ENCODE measurements around the gene KLHL29. TPM values are rescaled to one million over a fixed set of nuclear protein-coding genes. Genes with fewer than 3 reads are reported as not detected.

KLHL29 gene
- total and polyA plus RNA-seq, 10 donors = 1.5 to 30.5 (median 9.4) TPM

- DNase-seq = no peak
These were observed 122.5 kb downstream of the KLHL29 start for GRCh38 chr2:23507267-23508065.

GRCh38 chr2:23508066-23508390 lies 123.0 kb downstream of the KLHL29 start:
- intact Hi-C loops (cut with DNase I; ENCODE audit: low total_unique reads) = no loop called here
- Histone ChIP-seq H3K27me3 (replicated peaks in 1 of 7) (peaks cover 0 to 18% (median 0%) of the 10 kb centered on the region in 7 donors), H3K36me3 (no peaks in the 10 kb centered on the region), H3K4me1 (peaks cover 0 to 38% (median 15%) of the 10 kb centered on the region in 6 donors), H3K4me3 (no peak overlapping the region), H3K9me3 (no peaks in the 10 kb centered on the region), H3K27ac (no peak overlapping the region)
- 0 to 35% (median 29%) methylated on average over 2 to 3 of the region's 3 CpGs for WGBS, 5 donors
- TF ChIP-seq POLR2A (IDR thresholded peaks at IDR 0.05) (no peak), POLR2AphosphoS5 (IDR thresholded peaks at IDR 0.05) (no peak)
- TF ChIP-seq, protein P1, sequence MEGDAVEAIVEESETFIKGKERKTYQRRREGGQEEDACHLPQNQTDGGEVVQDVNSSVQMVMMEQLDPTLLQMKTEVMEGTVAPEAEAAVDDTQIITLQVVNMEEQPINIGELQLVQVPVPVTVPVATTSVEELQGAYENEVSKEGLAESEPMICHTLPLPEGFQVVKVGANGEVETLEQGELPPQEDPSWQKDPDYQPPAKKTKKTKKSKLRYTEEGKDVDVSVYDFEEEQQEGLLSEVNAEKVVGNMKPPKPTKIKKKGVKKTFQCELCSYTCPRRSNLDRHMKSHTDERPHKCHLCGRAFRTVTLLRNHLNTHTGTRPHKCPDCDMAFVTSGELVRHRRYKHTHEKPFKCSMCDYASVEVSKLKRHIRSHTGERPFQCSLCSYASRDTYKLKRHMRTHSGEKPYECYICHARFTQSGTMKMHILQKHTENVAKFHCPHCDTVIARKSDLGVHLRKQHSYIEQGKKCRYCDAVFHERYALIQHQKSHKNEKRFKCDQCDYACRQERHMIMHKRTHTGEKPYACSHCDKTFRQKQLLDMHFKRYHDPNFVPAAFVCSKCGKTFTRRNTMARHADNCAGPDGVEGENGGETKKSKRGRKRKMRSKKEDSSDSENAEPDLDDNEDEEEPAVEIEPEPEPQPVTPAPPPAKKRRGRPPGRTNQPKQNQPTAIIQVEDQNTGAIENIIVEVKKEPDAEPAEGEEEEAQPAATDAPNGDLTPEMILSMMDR (IDR thresholded peaks at IDR 0.05 in 8 of 11, conservative IDR thresholded peaks at IDR 0.05 in 3 of 11) = no peak
- no peak for DNase-seq

More at GRCh38 chr2:23507267-23508065, 122.5 kb downstream of the KLHL29 start:
- H3K4me3 ChIP-seq = no peak overlapping the region
- TF ChIP-seq POLR2A (IDR thresholded peaks at IDR 0.05) (no peak), POLR2AphosphoS5 (IDR thresholded peaks at IDR 0.05) (no peak)
- TF ChIP-seq, protein P1 (IDR thresholded peaks at IDR 0.05 in 8 of 11, conservative IDR thresholded peaks at IDR 0.05 in 3 of 11) = no peak
- no peaks in the 10 kb centered on the region for H3K36me3 ChIP-seq
- peaks cover 0 to 18% (median 0%) of the 10 kb centered on the region in 7 donors for H3K27me3 ChIP-seq (replicated peaks in 1 of 7)
- no peak overlapping the region for H3K27ac ChIP-seq
- 79 to 91% (median 85%) methylated on average over 15 of the region's 15 CpGs for WGBS, 5 donors
- H3K4me1 ChIP-seq = peaks cover 0 to 38% (median 15%) of the 10 kb centered on the region in 6 donors
- intact Hi-C loops (cut with DNase I; ENCODE audit: low total_unique reads) = no loop called here
- no peaks in the 10 kb centered on the region for H3K9me3 ChIP-seq

DNA sequence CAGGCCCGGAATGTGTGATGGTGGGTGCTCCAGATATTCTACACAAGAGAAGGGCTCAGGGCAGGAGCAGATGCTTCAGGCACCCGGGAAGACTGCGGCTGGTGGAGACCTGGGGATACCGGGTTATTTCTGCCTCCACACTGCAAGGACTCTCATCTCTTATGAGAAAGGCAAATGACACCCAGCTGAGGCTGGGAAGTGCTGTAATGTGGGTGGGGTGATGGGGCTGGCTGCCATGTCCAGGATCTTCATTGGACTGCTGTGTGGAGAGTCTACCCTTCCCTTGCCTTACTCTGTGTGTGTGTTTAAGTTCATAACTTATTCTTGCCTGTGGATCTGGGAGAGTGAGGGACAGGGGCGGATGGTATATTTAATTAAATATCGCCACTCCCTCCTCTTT lies 124.1 kb downstream of the KLHL29 start:
- DNase-seq = no peak
- intact Hi-C loops (cut with DNase I; ENCODE audit: low total_unique reads) = no loop called here
- Histone ChIP-seq H3K9me3 (no peaks in the 10 kb centered on the region), H3K4me3 (no peak overlapping the region), H3K36me3 (no peaks in the 10 kb centered on the region), H3K27ac (no peak overlapping the region), H3K27me3 (replicated peaks in 1 of 7) (peaks cover 0 to 18% (median 0%) of the 10 kb centered on the region in 7 donors), H3K4me1 (peaks cover 0 to 32% (median 15%) of the 10 kb centered on the region in 6 donors)
- TF ChIP-seq, protein P1 (IDR thresholded peaks at IDR 0.05 in 8 of 11, conservative IDR thresholded peaks at IDR 0.05 in 3 of 11) = no peak
- no peak for TF ChIP-seq POLR2AphosphoS5 (IDR thresholded peaks at IDR 0.05)
- no peak for TF ChIP-seq POLR2A (IDR thresholded peaks at IDR 0.05)
- WGBS, 5 donors = 85 to 90% (median 89%) methylated on average over 6 of the region's 6 CpGs

DNA sequence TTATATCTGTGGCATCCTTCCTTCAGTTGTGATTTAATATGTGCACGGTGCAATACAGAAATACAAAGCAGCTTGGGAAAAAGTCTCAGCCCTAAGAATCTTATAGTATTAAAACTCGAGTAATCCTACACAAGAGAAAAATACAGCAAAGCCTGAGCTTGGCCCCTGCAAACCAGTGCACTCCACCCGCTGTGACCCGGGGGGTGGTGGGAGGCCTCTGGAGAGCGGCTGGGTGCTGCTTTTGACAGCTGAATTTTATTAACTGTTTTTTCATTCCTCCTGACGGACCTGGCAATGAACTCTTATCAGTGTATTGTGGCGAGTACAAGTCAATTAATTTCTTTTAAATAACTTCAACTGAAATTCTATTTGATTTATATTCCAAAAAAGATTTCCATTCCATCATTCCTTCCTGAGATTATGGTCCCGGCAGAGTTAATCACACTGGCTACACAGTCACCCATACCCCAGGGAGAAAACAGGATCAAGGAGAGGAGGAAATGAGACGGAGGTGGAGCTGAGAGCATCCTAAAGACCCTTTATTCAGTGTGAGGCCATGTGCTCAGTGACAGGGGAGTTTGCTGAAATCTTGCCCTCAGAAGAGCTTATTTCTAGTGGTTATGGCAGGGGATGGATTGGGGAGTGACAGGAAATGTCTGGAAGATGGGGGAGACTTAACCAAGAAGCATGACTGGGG lies 124.8 kb downstream of the KLHL29 start:
- no peak overlapping the region for H3K4me3 ChIP-seq
- H3K27ac ChIP-seq = no peak overlapping the region
- H3K4me1 ChIP-seq = peaks cover 0 to 31% (median 15%) of the 10 kb centered on the region in 6 donors
- intact Hi-C loops (cut with DNase I; ENCODE audit: low total_unique reads) = no loop called here
- peaks cover 0 to 18% (median 0%) of the 10 kb centered on the region in 7 donors for H3K27me3 ChIP-seq (replicated peaks in 1 of 7)
- 65 to 84% (median 68%) methylated on average over 9 of the region's 9 CpGs for WGBS, 5 donors
- no peaks in the 10 kb centered on the region for H3K36me3 ChIP-seq
- TF ChIP-seq POLR2A (IDR thresholded peaks at IDR 0.05) = no peak
- no peaks in the 10 kb centered on the region for H3K9me3 ChIP-seq
- no peak for DNase-seq
